Sigmoid colon (tissue), 7 donors: Measurements from ENCODE around the gene PAPPA. TPM values are rescaled to one million over a fixed set of nuclear protein-coding genes. Genes with fewer than 3 reads are reported as not detected.

Experiments used
- DNase-seq: peaks from one replicate; pipeline ENCODE4 v3.0.0-alpha.2; 2019
- H3K27ac ChIP-seq, 4 donors: fragments of 200-600 bp; sonication (generic); one replicate each; pipeline ENCODE4 v1.5.1; 2016 to 2019; ENCODE audit warnings: mild to moderate bottlenecking in 1 of 4
- H3K27me3 ChIP-seq, 3 donors: fragments of 200-600 bp; sonication (generic); one replicate each; pipeline ENCODE4 v1.5.1; 2019; ENCODE audit warnings: mild to moderate bottlenecking in 1 of 3
- H3K36me3 ChIP-seq, 4 donors: fragments of 200-600 bp; sonication (generic); one replicate each; pipeline ENCODE4 v1.5.1; 2016 to 2019
- H3K4me1 ChIP-seq, 4 donors: fragments of 200-600 bp; sonication (generic); one replicate each; pipeline ENCODE4 v1.5.1; 2017 to 2019
- H3K4me3 ChIP-seq, 4 donors: fragments of 200-600 bp; sonication (generic); one replicate each; pipeline ENCODE4 v1.5.1; 2017 to 2019; ENCODE audit warnings: mild to moderate bottlenecking in 2 of 4, moderate library complexity in 1 of 4
- H3K9me3 ChIP-seq, 4 donors: fragments of 200-600 bp in 3 of 4; sonication (generic) in 3 of 4; one replicate each; pipeline versions ENCODE4 v1.5.1 to v1.6.1; 2013 to 2019
- CTCF ChIP-seq, 4 experiments: fragments of 450-650 bp in 3 of 4; fragments of 200-600 bp in 1 of 4; IDR thresholded peaks; one replicate each; pipeline ENCODE4 v1.5.1; 2016 to 2019; ENCODE audit warnings: antibody characterized with exemption in 4 of 4, mild to moderate bottlenecking in 3 of 4, moderate library complexity in 2 of 4
- EP300 ChIP-seq, 4 donors: sonication (generic); formaldehyde crosslinking; IDR thresholded peaks; one replicate each; pipeline ENCODE4 v1.6.1; 2017; ENCODE audit warnings: antibody characterized with exemption in 4 of 4
- POLR2A ChIP-seq, 2 donors: fragments of 450-650 bp; IDR thresholded peaks; one replicate each; pipeline ENCODE4 v1.6.1; 2016; ENCODE audit warnings: antibody characterized with exemption in 2 of 2, mild to moderate bottlenecking in 2 of 2, moderate library complexity in 2 of 2
- POLR2AphosphoS5 ChIP-seq, 4 donors: sonication (generic); formaldehyde crosslinking; IDR thresholded peaks; one replicate each; pipeline ENCODE4 v1.6.1; 2017; ENCODE audit warnings: antibody characterized with exemption in 4 of 4
- WGBS, 2 donors: extraction: QIAGEN DNeasy Blood & Tissue Kit; methylation state at CpG; one replicate each; pipeline ENCODE4 v1.1.7; 2013; 5-methylcytosine and 5-hydroxymethylcytosine counted together
- intact Hi-C: fragments of 100-400 bp; cut with DNase I; formaldehyde crosslinking; loops from one replicate; pipeline ENCODE4 v1.15.1; 2023
- polyA plus RNA-seq, 3 donors: library from polyadenylated mRNA; stranded (reverse); fragments of 200-250 nt; gene quantifications; one replicate each; pipeline ENCODE4 v1.2.3, GENCODE V29; 2013
- total RNA-seq, 4 donors: library from RNA; depleted of rRNA; stranded (reverse); fragments of >200 nt; gene quantifications; one replicate each; pipeline ENCODE4 v1.1.0, GENCODE V29; 2016
- donor health status: healthy with polysubstance abuse.
- donor health status: Bipolar disorder and iron deficiency.
- donor health status: healthy.

PAPPA gene
- total and polyA plus RNA-seq, 7 donors = under 0.01 to 6.6 (median 3.6) TPM

- Histone ChIP-seq H3K27ac (no peak overlapping the region), H3K4me1 (peaks cover 0 to 21% (median 0%) of the 10 kb centered on the region in 4 donors), H3K9me3 (no peaks in the 10 kb centered on the region), H3K27me3 (no peaks in the 10 kb centered on the region), H3K4me3 (no peak overlapping the region), H3K36me3 (no peaks in the 10 kb centered on the region)
- DNase-seq = no peak
- TF ChIP-seq POLR2A (IDR thresholded peaks at IDR 0.05) = no peak
- TF ChIP-seq POLR2AphosphoS5 (IDR thresholded peaks at IDR 0.05) = no peak
- TF ChIP-seq EP300 (IDR thresholded peaks at IDR 0.05) = no peak
- no peak for TF ChIP-seq CTCF (IDR thresholded peaks at IDR 0.05)
- intact Hi-C loops = no loop called here
- 84 to 91% methylated on average over 4 of the region's 4 CpGs for WGBS, 2 donors
Measured at GRCh38 chr9:116237456-116237855, 83.9 kb downstream of the PAPPA start.

GRCh38 chr9:116238225-116238624 is 84.6 kb downstream of the PAPPA start:
- DNase-seq = no peak
- 73 to 81% methylated on average over 2 of the region's 2 CpGs for WGBS, 2 donors

GRCh38 chr9:116238776-116239340 is 85.3 kb downstream of the PAPPA start:
- intact Hi-C loops = no loop called here
- Histone ChIP-seq H3K27ac (no peak overlapping the region), H3K4me3 (no peak overlapping the region), H3K4me1 (peaks cover 0 to 12% (median 0%) of the 10 kb centered on the region in 4 donors), H3K9me3 (no peaks in the 10 kb centered on the region), H3K27me3 (no peaks in the 10 kb centered on the region), H3K36me3 (no peaks in the 10 kb centered on the region)
- no peak for DNase-seq
- TF ChIP-seq CTCF (IDR thresholded peaks at IDR 0.05) (no peak), POLR2AphosphoS5 (IDR thresholded peaks at IDR 0.05) (no peak), EP300 (IDR thresholded peaks at IDR 0.05) (no peak), POLR2A (IDR thresholded peaks at IDR 0.05) (no peak)
- WGBS, 2 donors = 79 to 83% methylated on average over 1 of the region's 1 CpG

More at GRCh38 chr9:116238225-116238624, 84.6 kb downstream of the PAPPA start:
- no peaks in the 10 kb centered on the region for H3K9me3 ChIP-seq
- H3K27me3 ChIP-seq = no peaks in the 10 kb centered on the region
- no peak overlapping the region for H3K4me3 ChIP-seq
- intact Hi-C loops = no loop called here
- TF ChIP-seq EP300 (IDR thresholded peaks at IDR 0.05) = no peak
- no peak for TF ChIP-seq CTCF (IDR thresholded peaks at IDR 0.05)
- TF ChIP-seq POLR2A (IDR thresholded peaks at IDR 0.05) = no peak
- no peak for TF ChIP-seq POLR2AphosphoS5 (IDR thresholded peaks at IDR 0.05)
- no peaks in the 10 kb centered on the region for H3K36me3 ChIP-seq
- peaks cover 0 to 17% (median 0%) of the 10 kb centered on the region in 4 donors for H3K4me1 ChIP-seq
- H3K27ac ChIP-seq = no peak overlapping the region

GRCh38 chr9:116243708-116244107 is 90.1 kb downstream of the PAPPA start:
- Histone ChIP-seq H3K4me3 (no peak overlapping the region), H3K4me1 (no peaks in the 10 kb centered on the region), H3K9me3 (no peaks in the 10 kb centered on the region), H3K27me3 (no peaks in the 10 kb centered on the region), H3K27ac (no peak overlapping the region), H3K36me3 (no peaks in the 10 kb centered on the region)
- no peak for DNase-seq
- WGBS, 2 donors = 82 to 84% methylated on average over 1 of the region's 1 CpG
- TF ChIP-seq POLR2AphosphoS5 (IDR thresholded peaks at IDR 0.05) = no peak
- no peak for TF ChIP-seq CTCF (IDR thresholded peaks at IDR 0.05)
- no peak for TF ChIP-seq EP300 (IDR thresholded peaks at IDR 0.05)
- TF ChIP-seq POLR2A (IDR thresholded peaks at IDR 0.05) = no peak
- intact Hi-C loops = no loop called here

GRCh38 chr9:116247284-116247683 is 93.7 kb downstream of the PAPPA start:
- WGBS, 2 donors = 91 to 94% methylated on average over 1 of the region's 1 CpG
- DNase-seq = no peak
- no peaks in the 10 kb centered on the region for H3K4me1 ChIP-seq
- TF ChIP-seq EP300 (IDR thresholded peaks at IDR 0.05) = no peak
- TF ChIP-seq POLR2AphosphoS5 (IDR thresholded peaks at IDR 0.05) = no peak
- no peak for TF ChIP-seq CTCF (IDR thresholded peaks at IDR 0.05)
- H3K27me3 ChIP-seq = no peaks in the 10 kb centered on the region
- no peaks in the 10 kb centered on the region for H3K9me3 ChIP-seq
- H3K4me3 ChIP-seq = no peak overlapping the region
- H3K27ac ChIP-seq = no peak overlapping the region
- H3K36me3 ChIP-seq = no peaks in the 10 kb centered on the region
- intact Hi-C loops = no loop called here
